ENCODE measurements around the gene HNRNPK. TPM values are rescaled to one million over a fixed set of nuclear protein-coding genes. Genes with fewer than 3 reads are reported as not detected.

The HNRNPK gene
- total and polyA plus RNA-seq, 2 of the 13 experiments (the other 11 are each of a cell fraction or from before 2014, with no cell fraction given) = 321 to 712 TPM

- TF ChIP-seq FOSL2 (CRISPR knock-in tag; IDR thresholded peaks at IDR 0.05) = peak; percentile 94
- no peak for TF ChIP-seq ZNF589 (CRISPR knock-in tag; conservative IDR thresholded peaks at IDR 0.05)
- TF ChIP-seq MTA3 (CRISPR knock-in tag; IDR thresholded peaks at IDR 0.05) = no peak
- peak in 1 of 2 experiments; percentile 80; a peak in 2 of 4 replicates for TF ChIP-seq EP300 (IDR thresholded peaks at IDR 0.05; ENCODE audit: low read depth in 2 of 2, low read length in 2 of 2)
- TF ChIP-seq EP300 (CRISPR knock-in tag; IDR thresholded peaks at IDR 0.05; ENCODE audit: borderline replicate concordance) = peak; percentile 30; the same call in 1 of the 2 replicates
- TF ChIP-seq ARID3A (IDR thresholded peaks at IDR 0.05; ENCODE audit: low read depth, low read length) = peak; percentile 95
- TF ChIP-seq MXD4 (CRISPR knock-in tag; IDR thresholded peaks at IDR 0.05) = 0 out of 2 replicates have a peak, but pooled peaks have one; percentile 36
- no peak for TF ChIP-seq SNAPC2 (CRISPR knock-in tag; IDR thresholded peaks at IDR 0.05)
- TF ChIP-seq ZNF441 (CRISPR knock-in tag; IDR thresholded peaks at IDR 0.05; ENCODE audit: borderline replicate concordance) = no peak
- no peak for TF ChIP-seq BCL3 (CRISPR knock-in tag; IDR thresholded peaks at IDR 0.05)
- TF ChIP-seq ZNF530 (CRISPR knock-in tag; IDR thresholded peaks at IDR 0.05; ENCODE audit: low read depth) = no peak
- no peak for TF ChIP-seq RBFOX2 (IDR thresholded peaks at IDR 0.05; ENCODE audit: low read depth, low read length)
- no peak for TF ChIP-seq SNAPC5 (CRISPR knock-in tag; IDR thresholded peaks at IDR 0.05; ENCODE audit: borderline replicate concordance)
- TF ChIP-seq ZNF296 (CRISPR knock-in tag; conservative IDR thresholded peaks at IDR 0.05) = no peak
- no peak for TF ChIP-seq ZFP91 (CRISPR knock-in tag; IDR thresholded peaks at IDR 0.05; ENCODE audit: borderline replicate concordance)
- TF ChIP-seq ZNF10 (CRISPR knock-in tag; IDR thresholded peaks at IDR 0.05; ENCODE audit: borderline replicate concordance, low read depth) = no peak
- TF ChIP-seq IRF9 (CRISPR knock-in tag; IDR thresholded peaks at IDR 0.05; ENCODE audit: borderline replicate concordance) = no peak
- TF ChIP-seq ZC3H13 (CRISPR knock-in tag; IDR thresholded peaks at IDR 0.05) = no peak
- no peak for TF ChIP-seq ZNF83 (CRISPR knock-in tag; IDR thresholded peaks at IDR 0.05; ENCODE audit: borderline replicate concordance)
- peak; percentile 78; the same call in 1 of the 2 replicates for TF ChIP-seq TFE3 (CRISPR knock-in tag; IDR thresholded peaks at IDR 0.05)
- no peak for TF ChIP-seq DNMT1 (CRISPR knock-in tag; IDR thresholded peaks at IDR 0.05)
- TF ChIP-seq SRSF1 (optimal IDR thresholded peaks at IDR 0.05; ENCODE audit: low read depth, low read length) = no peak
- TF ChIP-seq ATF7-NPFF (CRISPR knock-in tag; IDR thresholded peaks at IDR 0.05; ENCODE audit: low read depth) = no peak
- no peak; the same call in 1 of the 2 replicates for TF ChIP-seq HOXA3 (CRISPR knock-in tag; IDR thresholded peaks at IDR 0.05)
Measured at GRCh38 chr9:83992407-83992806, 12.4 kb upstream of the HNRNPK start (continued).

Data from HepG2 (cell line).